AG09319 (cell line): Measurements from ENCODE around the gene MYO7B.

Experiments
- DNase-seq: peaks from one replicate; pipeline ENCODE4 v3.0.0-alpha.2; 2010; ENCODE audit warnings: low read depth; ENCODE audit errors: extremely low read depth
- CTCF ChIP-seq: IDR thresholded peaks from 2 replicates; pipeline ENCODE4 v1.5.1; 2011; ENCODE audit warnings: low read depth, mild to moderate bottlenecking, inconsistent platforms, low read length, moderate library complexity

Gene MYO7B

GRCh38 chr2:127626175-127626574 is 90.7 kb downstream of the MYO7B start:
- no peak for TF ChIP-seq CTCF
- DNase-seq, result no peak

GRCh38 chr2:127626917-127627739 is 91.6 kb downstream of the MYO7B start:
- no peak for DNase-seq
- no peak for TF ChIP-seq CTCF

- DNase-seq, result no peak
- no peak for TF ChIP-seq CTCF
Observed at GRCh38 chr2:127627740-127628571, 92.5 kb downstream of the MYO7B start.

- TF ChIP-seq CTCF, result no peak
Observed at GRCh38 chr2:127628767-127629614, 93.5 kb downstream of the MYO7B start.

GRCh38 chr2:127629637-127630036 is 94.2 kb downstream of the MYO7B start:
- no peak for TF ChIP-seq CTCF
- no peak for DNase-seq

More at GRCh38 chr2:127628767-127629614, 93.5 kb downstream of the MYO7B start:
- no peak for DNase-seq

- TF ChIP-seq CTCF, result no peak
- DNase-seq, result no peak
Observed at GRCh38 chr2:127630096-127630863, 94.8 kb downstream of the MYO7B start.
